ENCODE data around the gene ANKRD63. TPM values are rescaled to one million over a fixed set of nuclear protein-coding genes. Genes with fewer than 3 reads are reported as not detected.

The ANKRD63 gene
- total and polyA plus RNA-seq, 9 of the 15 experiments (the other 6 are each of a cell fraction or from before 2014, with no cell fraction given) = 1.3 to 2.0 (median 1.8) TPM; not detected in 6

DNA sequence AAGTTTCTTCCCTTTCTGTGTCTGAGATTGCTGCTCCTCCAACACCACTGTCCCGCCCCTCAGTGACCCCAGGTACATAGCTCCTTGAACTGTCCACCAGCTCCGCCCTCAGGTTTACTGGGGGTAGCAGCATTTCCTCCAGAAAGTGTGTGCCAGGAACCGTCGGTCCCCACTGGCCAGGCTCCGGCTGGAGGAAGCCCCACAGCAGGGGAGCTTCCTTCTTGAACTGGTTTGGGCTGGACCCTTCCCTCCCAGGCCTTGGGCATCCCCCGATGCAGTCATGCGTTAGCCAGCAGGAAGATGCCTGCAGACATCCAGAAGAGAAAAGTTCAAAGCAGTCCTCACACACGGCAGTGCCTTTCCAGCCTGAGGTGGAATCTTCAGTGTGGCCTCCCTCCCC is 24.3 kb downstream of the ANKRD63 start (continued):
- TF ChIP-seq CTCF (IDR thresholded peaks at IDR 0.05 in 2 of 3, conservative IDR thresholded peaks at IDR 0.05 in 1 of 3; ENCODE audit: insufficient read depth in 2 of 3, low read depth in 1 of 3, low read length in 3 of 3) = peak in 1 of 3 experiments; percentile 10; a peak in 1 of 6 replicates
- TF ChIP-seq ARHGAP35 (IDR thresholded peaks at IDR 0.05; ENCODE audit: partially characterized antibody) = no peak
- TF ChIP-seq MYNN (IDR thresholded peaks at IDR 0.05) = no peak
- no peak for TF ChIP-seq MYNN (CRISPR knock-in tag; IDR thresholded peaks at IDR 0.05)
- TF ChIP-seq, protein P1, sequence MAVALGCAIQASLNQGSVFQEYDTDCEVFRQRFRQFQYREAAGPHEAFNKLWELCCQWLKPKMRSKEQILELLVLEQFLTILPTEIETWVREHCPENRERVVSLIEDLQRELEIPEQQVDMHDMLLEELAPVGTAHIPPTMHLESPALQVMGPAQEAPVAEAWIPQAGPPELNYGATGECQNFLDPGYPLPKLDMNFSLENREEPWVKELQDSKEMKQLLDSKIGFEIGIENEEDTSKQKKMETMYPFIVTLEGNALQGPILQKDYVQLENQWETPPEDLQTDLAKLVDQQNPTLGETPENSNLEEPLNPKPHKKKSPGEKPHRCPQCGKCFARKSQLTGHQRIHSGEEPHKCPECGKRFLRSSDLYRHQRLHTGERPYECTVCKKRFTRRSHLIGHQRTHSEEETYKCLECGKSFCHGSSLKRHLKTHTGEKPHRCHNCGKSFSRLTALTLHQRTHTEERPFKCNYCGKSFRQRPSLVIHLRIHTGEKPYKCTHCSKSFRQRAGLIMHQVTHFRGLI (CRISPR knock-in tag; IDR thresholded peaks at IDR 0.05) = no peak

GRCh38 chr15:40257656-40258450 is 25.0 kb downstream of the ANKRD63 start:
- 28% methylated on average over 8 of the region's 9 CpGs for WGBS (ENCODE audit: insufficient coverage, low coverage, missing lambda C conversion rate)
- POLR2A ChIA-PET = interaction anchor here (0.5 to 1.4 kb wide), 6 partner anchors 9 to 42 kb away, joined by 3 to 5 read pairs (median 4); partner anchors contain the start of gene PAK6
- TF ChIP-seq, protein P2, sequence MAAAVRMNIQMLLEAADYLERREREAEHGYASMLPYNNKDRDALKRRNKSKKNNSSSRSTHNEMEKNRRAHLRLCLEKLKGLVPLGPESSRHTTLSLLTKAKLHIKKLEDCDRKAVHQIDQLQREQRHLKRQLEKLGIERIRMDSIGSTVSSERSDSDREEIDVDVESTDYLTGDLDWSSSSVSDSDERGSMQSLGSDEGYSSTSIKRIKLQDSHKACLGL (CRISPR knock-in tag; IDR thresholded peaks at IDR 0.05; ENCODE audit: borderline replicate concordance, poor library complexity, severe bottlenecking) = no peak
- TF ChIP-seq FOSL1 (tag; conservative IDR thresholded peaks at IDR 0.05) (peak; percentile 74), USF2 (CRISPR knock-in tag; IDR thresholded peaks at IDR 0.05) (no peak), ZKSCAN1 (IDR thresholded peaks at IDR 0.05; ENCODE audit: low read depth, low read length) (no peak), ZNF197 (CRISPR knock-in tag; IDR thresholded peaks at IDR 0.05; ENCODE audit: low read depth) (no peak), NR2C1 (IDR thresholded peaks at IDR 0.05) (no peak), NR2C1 (tag; IDR thresholded peaks at IDR 0.05) (peak; percentile 20; the same call in 1 of the 2 replicates), JUN (IDR thresholded peaks at IDR 0.05; ENCODE audit: borderline replicate concordance, low read depth, low read length) (peak; percentile 67; the same call in 1 of the 2 replicates), JUN (CRISPR knock-in tag; IDR thresholded peaks at IDR 0.05; ENCODE audit: borderline replicate concordance) (no peak)

More at GRCh38 chr15:40257656-40258450, 25.0 kb downstream of the ANKRD63 start:
- peak overlapping the region in 1 of 2 experiments; percentile 19; a peak in 2 of 4 replicates for H3K9ac ChIP-seq (ENCODE audit: insufficient read depth in 1 of 2, low read depth in 2 of 2, low read length in 2 of 2)
- no peaks in the 10 kb centered on the region for H3K36me3 ChIP-seq (ENCODE audit: control insufficient read depth, insufficient read depth, low read length)
- peaks cover 0 to 8% of the 10 kb centered on the region in 2 experiments; a peak in 2 of 5 replicates for H3K27me3 ChIP-seq (ENCODE audit: control insufficient read depth in 2 of 2, insufficient read depth in 2 of 2, low read length in 2 of 2)
- intact Hi-C loops (cut with micrococcal nuclease) = no loop called here
- H4K20me1 ChIP-seq (replicated peaks; ENCODE audit: control insufficient read depth, insufficient read depth, low read length) = 0 out of 2 replicates have a peak, but pooled peaks cover 2% of the 10 kb centered on the region
- H3K79me2 ChIP-seq (ENCODE audit: control insufficient read depth, insufficient read depth, low read length) = no peaks in the 10 kb centered on the region
- in situ Hi-C loops (cut with MboI) = no loop called here
- no TSS peak for BruUV-seq (replicated peaks)
- H2AFZ ChIP-seq (ENCODE audit: low read depth, low read length) = no peak overlapping the region
- no peaks in the 10 kb centered on the region for H3K9me3 ChIP-seq (replicated peaks; ENCODE audit: control insufficient read depth, insufficient read depth, low read depth, low read length)
- DNase-seq (ENCODE audit: extremely low read depth in 1 of 4, low spot score in 3 of 4) (peak in 3 of 4 experiments; percentile 34 to 42 (median 42)), ATAC-seq (no peak), FAIRE-seq (no peak)
- CTCF ChIA-PET (ENCODE audit: low intra/inter-chr PET ratio) = interaction anchor here (1.0 kb wide), 1 partner anchor 22 kb away, joined by 4 read pairs; no protein-coding TSS in a partner anchor
- no peak overlapping the region for H3K4me2 ChIP-seq (ENCODE audit: insufficient read depth, low read length)
- no peak overlapping the region for H3K4me3 ChIP-seq
- H3K4me1 ChIP-seq (replicated peaks in 1 of 2; ENCODE audit: control insufficient read depth in 2 of 2, insufficient read depth in 2 of 2, low read length in 2 of 2) = peaks cover 6 to 24% of the 10 kb centered on the region in 2 experiments; a peak in 3 of 5 replicates
- H3K27ac ChIP-seq (ENCODE audit: extremely low read depth, low read depth, low read length) = no peak overlapping the region
- no peaks in the 10 kb centered on the region for H3K9me1 ChIP-seq (ENCODE audit: control insufficient read depth, insufficient read depth, low read length)

Measured in K562 (cell line).